Vagina (tissue), 2 donors: ENCODE data around the gene EWSR1. TPM values are rescaled to one million over a fixed set of nuclear protein-coding genes. Genes with fewer than 3 reads are reported as not detected.

Experiments
- microRNA-seq: library from miRNA; unstranded; fragments of <30 nt; microRNA quantifications from one replicate; pipeline ENCODE4, GENCODE V29; 2017; ENCODE audit warnings: borderline number of aligned reads, borderline replicate concordance
- small RNA-seq: library from RNA; depleted of rRNA; stranded (forward); fragments of <200 nt; gene quantifications from one replicate; pipeline ENCODE3, GENCODE V24; 2016
- total RNA-seq: library from RNA; depleted of rRNA; stranded (reverse); fragments of >200 nt; gene quantifications from one replicate; pipeline ENCODE4 v1.2.3, GENCODE V29; 2016

EWSR1 gene
- total RNA-seq, 1 donor from 2014 or later: 164 TPM

Small RNAs within 50 kb of the gene (microRNA-seq; reads per million reads assigned to microRNA genes)
- 11.0 reads per million, percentile 23 among the genes with 10 or more reads in this experiment for gene MIR3653

Small RNAs within 50 kb of the gene (small RNA-seq; reads per million reads assigned to genes)
- gene MIR3653: not detected

Other genes with a start within 250 kb of the EWSR1 start
- not detected for gene C22orf31, start 206.4 kb upstream of the EWSR1 start, total RNA-seq
- gene KREMEN1, start 195.2 kb upstream of the EWSR1 start, total RNA-seq: 24.6 TPM
- gene EMID1, start 62.4 kb upstream of the EWSR1 start, total RNA-seq: 2.5 TPM
- 29.7 TPM for gene RHBDD3, start 287 bp upstream of the EWSR1 start, total RNA-seq
- gene GAS2L1, start 38.4 kb downstream of the EWSR1 start, total RNA-seq: 17.4 TPM
- gene RASL10A, start 47.4 kb downstream of the EWSR1 start, total RNA-seq: not detected
- 60.9 TPM for gene AP1B1, start 120.3 kb downstream of the EWSR1 start, total RNA-seq
- not detected for gene RFPL1, start 170.3 kb downstream of the EWSR1 start, total RNA-seq
- 4.2 TPM for gene NEFH, start 211.9 kb downstream of the EWSR1 start, total RNA-seq